HTR-8/SVneo (cell line): ENCODE data around the gene MAGI3.
"Not testable (repeated sequence)": the region's sequence is repeated elsewhere in the genome, so short reads cannot be mapped to it uniquely, and the experiment has no call there.

Source experiments
- DNase-seq: peaks from one replicate; pipeline ENCODE4 v3.0.0; 2011; ENCODE audit warnings: low spot score, mixed read lengths; ENCODE audit not compliant: insufficient read length
- FAIRE-seq: peaks from 2 replicates; lab custom pipeline; 2011; peaks lifted over from hg19 to GRCh38; lab: Jason Lieb, UNC

Gene MAGI3

DNA sequence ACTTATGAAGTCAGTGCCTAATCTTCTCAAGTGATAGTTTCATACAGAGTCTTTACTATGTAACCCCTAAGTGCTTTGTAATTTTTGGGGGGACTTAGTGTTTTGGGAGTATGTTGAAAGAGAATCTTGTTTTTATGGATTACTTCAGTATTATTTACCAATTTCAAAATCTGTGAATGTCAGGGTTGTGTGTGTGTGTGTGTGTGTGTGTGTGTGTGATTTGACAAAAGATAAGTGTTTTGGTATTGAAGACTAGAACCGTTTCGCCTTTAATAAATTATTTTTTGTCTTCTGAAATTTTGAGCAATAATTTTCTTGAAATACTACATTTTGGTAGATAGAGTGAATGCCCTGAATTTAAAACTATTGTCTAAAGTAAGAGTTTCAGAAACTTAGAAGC lies 5.8 kb downstream of the MAGI3 start:
- FAIRE-seq (no peak), DNase-seq (no peak)

DNA sequence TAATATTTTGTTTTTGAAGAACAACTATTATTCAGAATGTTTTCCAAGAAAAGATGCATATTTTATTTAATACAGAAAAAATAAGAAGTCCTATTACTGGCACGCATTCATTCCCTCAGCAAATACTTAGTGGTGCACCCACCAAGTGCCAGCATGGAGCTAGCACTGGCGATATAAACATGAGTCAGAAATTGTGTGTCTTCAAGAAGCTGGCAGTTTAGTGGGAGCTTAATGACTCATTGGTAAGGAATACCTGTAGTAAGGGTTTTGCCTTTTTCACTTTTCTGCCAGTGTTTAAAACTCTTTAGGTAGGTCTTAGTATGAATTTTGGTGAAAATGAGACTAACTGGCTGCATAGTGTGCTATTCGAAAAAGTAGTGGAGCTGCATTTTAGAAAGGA lies 6.3 kb downstream of the MAGI3 start:
- FAIRE-seq = no peak
- peak; percentile 17 for DNase-seq

DNA sequence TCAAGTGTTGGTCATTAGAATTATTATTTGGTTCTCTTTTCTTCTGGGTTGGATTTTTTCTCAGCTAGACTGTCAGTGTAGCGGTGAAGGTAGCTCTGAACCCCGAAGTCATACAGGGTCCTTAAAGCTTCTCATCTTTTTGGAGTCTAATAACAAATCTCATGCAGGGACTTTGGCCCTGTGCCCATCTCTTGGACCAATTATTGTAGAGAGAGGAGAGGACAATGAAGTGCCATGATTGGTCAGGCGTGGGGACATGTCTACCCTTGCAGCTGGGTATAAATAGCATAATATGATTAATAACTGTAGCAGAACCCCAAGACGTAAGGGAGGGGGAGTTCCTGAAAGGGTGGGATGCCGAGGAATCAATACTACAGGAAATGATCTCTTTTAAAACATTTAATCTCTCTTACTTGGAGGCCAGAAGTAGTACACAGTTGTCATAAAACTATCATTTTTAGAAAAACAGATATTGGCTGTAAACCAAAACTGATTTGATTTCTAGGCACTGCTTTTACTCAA lies 8.8 kb downstream of the MAGI3 start:
- FAIRE-seq (no peak), DNase-seq (no peak)

DNA sequence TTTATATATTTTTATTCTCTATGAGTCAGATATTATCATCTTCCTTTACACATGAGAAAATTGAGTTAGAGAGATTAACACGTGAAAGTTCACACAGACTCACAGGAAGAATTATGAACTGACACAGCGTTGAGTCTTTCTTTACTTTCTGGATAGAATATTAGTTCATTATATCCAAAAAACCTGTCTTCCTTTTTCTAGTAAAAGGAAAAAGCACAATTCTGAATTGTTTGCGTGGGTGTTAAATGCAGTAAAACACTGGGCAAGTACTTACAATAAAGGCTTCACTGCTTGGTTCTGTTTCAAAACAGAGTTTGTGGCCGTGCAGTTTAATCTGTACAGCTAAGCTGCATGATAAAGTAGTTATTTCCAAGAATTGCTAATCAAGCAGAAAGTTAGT lies 10.8 kb downstream of the MAGI3 start:
- DNase-seq (no peak), FAIRE-seq (no peak)

DNA sequence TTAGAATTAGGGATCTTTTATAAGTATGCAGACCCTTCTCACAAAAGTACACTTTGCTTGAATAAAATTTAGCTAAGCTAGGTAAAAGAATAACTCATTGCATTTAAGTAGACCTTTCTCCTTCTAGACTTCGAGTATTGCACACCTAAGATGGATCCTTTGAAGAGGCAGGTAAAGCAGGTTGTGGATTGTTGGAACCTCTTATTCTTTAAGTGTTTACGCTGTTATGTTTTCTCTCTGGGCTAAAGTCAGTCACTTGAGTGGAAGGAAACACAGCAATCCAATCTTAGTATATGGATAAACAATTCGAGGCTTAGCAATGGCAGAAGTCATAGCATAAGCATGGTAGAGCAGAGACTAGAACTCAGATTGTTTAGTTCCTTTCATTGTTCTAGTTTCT lies 11.4 kb downstream of the MAGI3 start:
- no peak for FAIRE-seq

DNA sequence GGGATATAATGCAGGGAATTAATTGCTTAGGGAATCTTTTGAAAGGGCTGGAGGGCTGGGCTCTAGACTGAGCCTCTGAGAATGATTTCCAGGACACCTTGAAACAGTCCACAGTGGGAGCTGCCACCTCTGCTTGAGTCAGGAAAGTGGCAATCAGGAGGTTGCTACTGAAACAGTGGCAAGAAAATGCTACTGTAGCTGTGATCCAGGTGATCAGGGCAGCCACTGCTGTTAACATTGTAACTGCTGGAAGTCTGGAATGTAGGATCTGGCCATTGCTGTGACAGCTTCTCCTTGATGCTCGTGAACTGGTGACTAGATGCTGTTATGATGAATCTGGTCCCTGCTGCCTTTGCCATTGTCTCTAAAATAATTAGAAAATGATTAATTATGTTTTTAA lies 12.8 kb downstream of the MAGI3 start:
- no peak for DNase-seq
- no peak for FAIRE-seq

More for the DNA sequence above, 11.4 kb downstream of the MAGI3 start:
- DNase-seq = no peak

- no peak for DNase-seq
- FAIRE-seq = no peak
Observed at GRCh38 chr1:113405573-113405972, 15.3 kb downstream of the MAGI3 start.

DNA sequence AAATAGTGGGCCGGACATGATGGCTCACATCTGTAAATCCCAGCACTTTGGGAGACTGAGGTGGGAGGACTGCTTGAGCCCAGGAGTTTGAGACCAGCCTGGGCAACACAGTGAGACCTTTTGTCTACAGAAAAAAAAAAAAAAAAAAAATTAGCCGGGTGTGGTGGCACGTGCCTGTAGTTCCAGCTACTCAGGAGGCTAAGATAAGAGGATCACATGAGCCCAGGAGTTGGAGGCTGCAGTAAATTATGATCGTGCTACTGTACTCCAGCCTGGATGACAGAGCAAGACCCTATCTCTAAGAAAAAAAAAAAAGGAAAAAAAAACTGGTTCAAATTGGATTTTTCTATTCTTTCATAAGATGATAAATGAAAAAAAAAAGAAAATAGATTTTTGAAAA lies 15.8 kb downstream of the MAGI3 start:
- DNase-seq, FAIRE-seq: not testable (repeated sequence)

- DNase-seq (no peak), FAIRE-seq (no peak)
Observed at GRCh38 chr1:113409363-113409762, 19.0 kb downstream of the MAGI3 start.

DNA sequence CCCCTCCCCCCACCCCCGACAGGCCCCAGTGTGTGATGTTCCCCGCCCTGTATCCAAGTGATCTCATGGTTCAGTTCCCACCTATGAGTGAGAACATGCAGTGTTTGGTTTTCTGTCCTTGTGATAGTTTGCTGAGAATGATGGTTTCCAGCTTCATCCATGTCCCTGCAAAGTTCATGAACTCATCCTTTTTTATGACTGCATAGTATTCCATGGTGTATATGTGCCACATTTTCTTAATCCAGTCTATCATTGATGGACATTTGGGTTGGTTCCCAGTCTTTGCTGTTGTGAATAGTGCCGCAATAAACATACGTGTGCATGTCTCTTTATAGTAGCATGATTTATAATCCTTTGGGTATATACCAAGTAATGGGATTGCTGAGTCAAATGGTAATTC lies 21.7 kb downstream of the MAGI3 start:
- FAIRE-seq, DNase-seq: not testable (repeated sequence)

GRCh38 chr1:113415310-113416070 lies 25.2 kb downstream of the MAGI3 start:
- FAIRE-seq (no peak), DNase-seq (no peak)

DNA sequence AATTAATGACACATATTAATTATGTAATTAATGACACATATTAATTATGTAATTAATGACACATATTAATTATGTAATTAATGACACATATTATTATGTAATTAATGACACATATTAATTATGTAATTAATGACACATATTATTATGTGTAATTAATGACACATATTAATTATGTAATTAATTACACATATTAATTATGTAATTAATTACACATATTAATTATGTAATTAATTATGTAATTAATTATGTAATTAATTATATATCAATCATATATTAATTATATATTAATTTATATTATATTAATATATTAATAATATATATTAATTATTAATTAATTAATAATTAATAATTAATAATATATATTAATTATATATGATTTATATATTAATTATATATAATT lies 25.8 kb downstream of the MAGI3 start:
- FAIRE-seq, DNase-seq: not testable (repeated sequence)

- DNase-seq (no peak), FAIRE-seq (no peak)
Observed at GRCh38 chr1:113416496-113416895, 26.2 kb downstream of the MAGI3 start.

DNA sequence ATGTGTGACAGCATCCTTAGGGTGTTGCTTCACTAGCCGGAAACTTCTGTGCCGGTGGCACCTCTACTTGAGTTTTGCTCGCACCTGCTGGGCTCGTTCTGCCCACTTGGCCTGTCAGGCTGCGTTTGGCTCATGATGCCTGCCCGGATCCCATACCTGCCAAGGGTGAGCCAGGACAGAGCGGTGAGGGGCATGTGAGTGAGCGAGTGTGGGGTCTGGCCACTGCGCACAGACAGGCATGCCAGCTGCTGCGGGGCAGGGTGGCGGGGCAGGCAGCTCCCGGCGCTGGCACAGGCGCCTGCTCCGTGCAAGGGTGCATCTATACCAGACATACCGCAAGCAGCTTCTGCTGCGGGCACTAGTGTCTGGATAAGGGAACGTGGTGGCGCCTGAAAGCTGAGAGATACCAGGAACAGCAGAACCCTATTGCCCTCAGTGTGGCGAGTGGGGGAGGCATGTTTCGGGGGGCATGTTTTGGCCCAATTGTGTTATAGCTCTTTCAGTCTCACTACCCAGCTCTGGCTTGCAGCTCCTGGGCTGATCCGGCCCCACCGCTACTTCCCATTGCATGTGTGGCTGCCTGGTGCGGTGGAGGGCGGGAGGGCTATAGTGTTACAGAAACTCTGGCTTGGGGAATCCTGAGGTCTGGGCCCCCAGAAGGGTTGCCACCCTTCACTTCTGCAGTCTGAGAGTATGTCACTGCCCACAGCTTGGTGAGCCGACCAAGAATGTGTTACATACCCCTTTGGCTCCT lies 32.2 kb downstream of the MAGI3 start:
- DNase-seq (no peak), FAIRE-seq (no peak)

DNA sequence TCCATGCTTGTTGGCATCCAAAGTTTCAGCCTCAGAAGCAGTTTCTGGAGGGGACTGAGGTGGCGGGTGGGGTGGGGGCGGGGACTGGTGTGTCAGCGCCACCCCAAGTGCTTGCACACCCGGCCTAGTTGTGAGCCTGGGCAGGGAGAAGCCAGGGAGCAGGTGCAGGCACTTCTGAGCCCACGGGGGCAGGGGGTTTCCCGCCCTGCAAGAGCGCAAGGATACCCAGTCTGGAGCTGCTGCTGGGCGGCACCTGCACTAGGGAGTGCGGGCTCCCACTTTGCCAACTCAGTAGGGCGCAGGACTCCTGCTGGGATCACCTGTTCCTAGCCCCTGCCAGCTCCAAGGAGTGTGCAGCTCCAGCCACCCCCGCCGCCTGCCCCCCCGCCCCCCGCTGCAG lies 33.5 kb downstream of the MAGI3 start:
- DNase-seq = no peak

GRCh38 chr1:113429461-113430153 lies 39.3 kb downstream of the MAGI3 start:
- DNase-seq (no peak), FAIRE-seq (no peak)

More for the DNA sequence above, 33.5 kb downstream of the MAGI3 start:
- no peak for FAIRE-seq

GRCh38 chr1:113433184-113433583 lies 42.9 kb downstream of the MAGI3 start:
- DNase-seq (no peak), FAIRE-seq (no peak)

DNA sequence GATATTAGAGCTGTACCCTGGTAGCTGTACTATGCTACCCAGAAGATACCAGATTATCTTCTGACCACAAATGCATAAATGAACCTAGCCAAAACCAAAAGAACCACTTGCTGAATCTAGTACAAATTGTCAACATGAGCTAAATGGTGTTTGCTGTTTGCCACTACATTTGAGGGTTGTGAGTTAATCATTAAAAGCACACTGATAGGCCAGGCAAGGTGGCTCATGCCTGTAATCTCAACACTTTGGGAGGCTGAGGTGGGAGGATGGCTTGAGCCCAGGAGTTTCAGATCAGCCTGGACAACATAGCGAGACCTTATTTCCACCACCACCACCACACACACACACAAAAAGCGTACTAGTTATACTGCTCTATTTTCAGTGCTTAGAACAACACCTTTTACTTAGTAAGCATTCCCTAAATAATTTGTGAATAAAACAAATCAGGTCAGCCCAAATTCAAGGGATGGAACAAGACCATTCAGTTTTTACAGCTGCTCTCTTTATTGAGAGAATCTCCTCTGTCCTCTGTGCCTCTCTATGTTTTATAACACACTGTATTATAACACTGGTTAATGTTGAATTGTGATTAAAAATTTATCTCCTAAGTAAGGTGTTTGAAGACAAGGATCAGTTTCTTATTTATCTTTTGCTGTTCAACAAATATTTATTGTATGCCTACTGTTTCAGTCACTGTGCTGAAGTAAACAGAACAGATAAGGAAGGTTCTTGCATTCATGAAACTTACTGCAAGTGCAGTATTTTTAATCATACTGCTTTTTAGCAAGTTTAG lies 44.0 kb downstream of the MAGI3 start:
- DNase-seq = no peak
- no peak for FAIRE-seq

DNA sequence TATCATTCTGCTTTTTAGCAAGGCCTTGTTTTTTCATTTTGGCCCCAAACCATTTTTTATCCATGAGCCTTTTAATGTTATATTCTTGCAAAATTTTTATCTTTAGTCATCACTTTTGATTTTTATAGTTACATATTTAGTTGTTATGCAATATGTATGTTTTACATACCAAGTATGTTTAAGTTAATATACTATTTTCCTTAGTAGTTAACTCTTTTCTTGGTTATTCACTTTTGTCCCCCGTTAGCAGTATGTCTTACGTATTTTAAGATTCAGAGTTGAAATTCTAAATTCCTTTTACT lies 44.5 kb downstream of the MAGI3 start:
- no peak for FAIRE-seq
- DNase-seq = no peak
